K562 (cell line): ENCODE measurements around the gene PTPRG. TPM values are rescaled to one million over a fixed set of nuclear protein-coding genes. Genes with fewer than 3 reads are reported as not detected.

Source experiments
- CEBPG ChIP-seq, 3 experiments: fragments of 200-800 bp in 1 of 3; sonication (Bioruptor generic) in 1 of 3; sonication (generic) in 1 of 3; formaldehyde crosslinking in 1 of 3; IDR thresholded peaks in 2 of 3; conservative IDR thresholded peaks in 1 of 3; 2 replicates each; pipeline versions ENCODE4 v1.6.1 to v1.8.0; 2016 to 2022; ENCODE audit warnings: missing compliant biosample characterization in 2 of 3, missing genetic modification characterization in 2 of 3, mild to moderate bottlenecking in 1 of 3, missing genetic modification reagents in 1 of 3
- E2F5 ChIP-seq: sonication (generic); formaldehyde crosslinking; IDR thresholded peaks from 2 replicates; pipeline ENCODE4 v1.8.0; 2022; ENCODE audit warnings: mild to moderate bottlenecking, missing genetic modification reagents
- MIER1 ChIP-seq: fragments of 450-650 bp; IDR thresholded peaks from 2 replicates; pipeline ENCODE4 v1.6.1; 2016; ENCODE audit warnings: antibody characterized with exemption, mild to moderate bottlenecking, low read depth
- MTA2 ChIP-seq: fragments of 450-650 bp; IDR thresholded peaks from 2 replicates; pipeline ENCODE4 v1.6.1; 2016; ENCODE audit warnings: low read depth
- NFRKB ChIP-seq: fragments of 450-650 bp; IDR thresholded peaks from 2 replicates; pipeline ENCODE4 v1.6.1; 2016; ENCODE audit warnings: low read depth
- RBM14 ChIP-seq: fragments of 200-400 bp; formaldehyde crosslinking; IDR thresholded peaks from 2 replicates; pipeline ENCODE4 v1.6.1; 2018; ENCODE audit warnings: low read depth, mild to moderate bottlenecking, low read length, moderate library complexity, borderline replicate concordance; ENCODE audit not compliant: insufficient read depth
- TRIM28 ChIP-seq: fragments of 450-650 bp; IDR thresholded peaks from 2 replicates; pipeline ENCODE4 v1.6.1; 2017
- ZBED1 ChIP-seq: IDR thresholded peaks from 2 replicates; pipeline ENCODE4 v1.6.1; 2014
- ZNF512 ChIP-seq: IDR thresholded peaks from 2 replicates; pipeline ENCODE4 v1.6.1; 2016; ENCODE audit warnings: missing genetic modification characterization, missing compliant biosample characterization
- ZNF778 ChIP-seq: fragments of 450-650 bp; formaldehyde crosslinking; IDR thresholded peaks from 2 replicates; pipeline ENCODE4 v1.4.0; 2020; ENCODE audit warnings: mild to moderate bottlenecking, moderate library complexity
- polyA plus RNA-seq, 8 experiments: library from polyadenylated mRNA; depleted of rRNA in 4 of 8; stranded (reverse) in 5 of 8; unstranded in 3 of 8; fragments of >200 nt; fragmentation: Nextera tagmentation in 2 of 8; fragmentation: Illumina TruSeq in 1 of 8; extraction: Ambion mirVana in 2 of 8; extraction: Trizol in 1 of 8; gene quantifications; 2 replicates each; pipeline versions ENCODE4 v1.2.1 to v1.2.3, GENCODE V29; 2011 to 2014; ENCODE audit warnings: inconsistent platforms in 1 of 8, missing spikeins in 1 of 8
- total RNA-seq, 7 experiments: library from RNA; depleted of rRNA in 6 of 7; stranded (reverse); fragments of >200 nt in 6 of 7; fragmentation: Illumina TruSeq in 2 of 7; extraction: Trizol in 2 of 7; gene quantifications; 2 replicates each; pipeline versions ENCODE4 v1.2.1 to v1.2.3, GENCODE V29; 2011 to 2021; ENCODE audit warnings: low replicate concordance in 1 of 7
- TF ChIP-seq, protein P1 (sequence below), 2 experiments: IDR thresholded peaks; 2 replicates each; pipeline ENCODE4 v1.6.1; 2012; ENCODE audit warnings: improper control_type of control experiment in 2 of 2, low read depth in 2 of 2, low read length in 2 of 2, borderline replicate concordance in 1 of 2
- TF ChIP-seq, protein P2 (sequence below): fragments of 250-450 bp; sonication (Bioruptor Pico); IDR thresholded peaks from 2 replicates; pipeline ENCODE4 v1.4.0; 2020; ENCODE audit warnings: mild to moderate bottlenecking, moderate library complexity
- TF ChIP-seq, protein P3 (sequence below): fragments of 250-450 bp; sonication (Bioruptor Pico); IDR thresholded peaks from 2 replicates; pipeline ENCODE4 v1.5.1; 2021; ENCODE audit warnings: mild to moderate bottlenecking
- TF ChIP-seq, protein P4 (sequence below): fragments of 450-650 bp; IDR thresholded peaks from 2 replicates; pipeline ENCODE4 v1.6.1; 2017; ENCODE audit warnings: mild to moderate bottlenecking, moderate library complexity

PTPRG gene
- total and polyA plus RNA-seq, 9 of the 15 experiments (the other 6 are each of a cell fraction or from before 2014, with no cell fraction given), result 0.16 TPM; not detected in 8

- TF ChIP-seq, protein P1, sequence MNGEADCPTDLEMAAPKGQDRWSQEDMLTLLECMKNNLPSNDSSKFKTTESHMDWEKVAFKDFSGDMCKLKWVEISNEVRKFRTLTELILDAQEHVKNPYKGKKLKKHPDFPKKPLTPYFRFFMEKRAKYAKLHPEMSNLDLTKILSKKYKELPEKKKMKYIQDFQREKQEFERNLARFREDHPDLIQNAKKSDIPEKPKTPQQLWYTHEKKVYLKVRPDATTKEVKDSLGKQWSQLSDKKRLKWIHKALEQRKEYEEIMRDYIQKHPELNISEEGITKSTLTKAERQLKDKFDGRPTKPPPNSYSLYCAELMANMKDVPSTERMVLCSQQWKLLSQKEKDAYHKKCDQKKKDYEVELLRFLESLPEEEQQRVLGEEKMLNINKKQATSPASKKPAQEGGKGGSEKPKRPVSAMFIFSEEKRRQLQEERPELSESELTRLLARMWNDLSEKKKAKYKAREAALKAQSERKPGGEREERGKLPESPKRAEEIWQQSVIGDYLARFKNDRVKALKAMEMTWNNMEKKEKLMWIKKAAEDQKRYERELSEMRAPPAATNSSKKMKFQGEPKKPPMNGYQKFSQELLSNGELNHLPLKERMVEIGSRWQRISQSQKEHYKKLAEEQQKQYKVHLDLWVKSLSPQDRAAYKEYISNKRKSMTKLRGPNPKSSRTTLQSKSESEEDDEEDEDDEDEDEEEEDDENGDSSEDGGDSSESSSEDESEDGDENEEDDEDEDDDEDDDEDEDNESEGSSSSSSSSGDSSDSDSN (IDR thresholded peaks at IDR 0.05; ENCODE audit: borderline replicate concordance in 1 of 2, low read depth in 2 of 2, low read length in 2 of 2), result no peak
- TF ChIP-seq NFRKB (no peak), RBM14 (no peak), MIER1 (no peak), ZNF778 (CRISPR knock-in tag) (no peak), E2F5 (CRISPR knock-in tag) (no peak), CEBPG (CRISPR knock-in tag; IDR thresholded peaks at IDR 0.05) (no peak), CEBPG (tag; conservative IDR thresholded peaks at IDR 0.05 in 1 of 2, IDR thresholded peaks at IDR 0.05 in 1 of 2) (no peak), ZBED1 (no peak), TRIM28 (no peak), MTA2 (no peak), ZNF512 (tag) (no peak)
- TF ChIP-seq, protein P2, sequence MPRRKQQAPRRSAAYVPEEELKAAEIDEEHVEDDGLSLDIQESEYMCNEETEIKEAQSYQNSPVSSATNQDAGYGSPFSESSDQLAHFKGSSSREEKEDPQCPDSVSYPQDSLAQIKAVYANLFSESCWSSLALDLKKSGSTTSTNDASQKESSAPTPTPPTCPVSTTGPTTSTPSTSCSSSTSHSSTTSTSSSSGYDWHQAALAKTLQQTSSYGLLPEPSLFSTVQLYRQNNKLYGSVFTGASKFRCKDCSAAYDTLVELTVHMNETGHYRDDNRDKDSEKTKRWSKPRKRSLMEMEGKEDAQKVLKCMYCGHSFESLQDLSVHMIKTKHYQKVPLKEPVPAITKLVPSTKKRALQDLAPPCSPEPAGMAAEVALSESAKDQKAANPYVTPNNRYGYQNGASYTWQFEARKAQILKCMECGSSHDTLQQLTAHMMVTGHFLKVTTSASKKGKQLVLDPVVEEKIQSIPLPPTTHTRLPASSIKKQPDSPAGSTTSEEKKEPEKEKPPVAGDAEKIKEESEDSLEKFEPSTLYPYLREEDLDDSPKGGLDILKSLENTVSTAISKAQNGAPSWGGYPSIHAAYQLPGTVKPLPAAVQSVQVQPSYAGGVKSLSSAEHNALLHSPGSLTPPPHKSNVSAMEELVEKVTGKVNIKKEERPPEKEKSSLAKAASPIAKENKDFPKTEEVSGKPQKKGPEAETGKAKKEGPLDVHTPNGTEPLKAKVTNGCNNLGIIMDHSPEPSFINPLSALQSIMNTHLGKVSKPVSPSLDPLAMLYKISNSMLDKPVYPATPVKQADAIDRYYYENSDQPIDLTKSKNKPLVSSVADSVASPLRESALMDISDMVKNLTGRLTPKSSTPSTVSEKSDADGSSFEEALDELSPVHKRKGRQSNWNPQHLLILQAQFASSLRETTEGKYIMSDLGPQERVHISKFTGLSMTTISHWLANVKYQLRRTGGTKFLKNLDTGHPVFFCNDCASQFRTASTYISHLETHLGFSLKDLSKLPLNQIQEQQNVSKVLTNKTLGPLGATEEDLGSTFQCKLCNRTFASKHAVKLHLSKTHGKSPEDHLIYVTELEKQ, result no peak
- TF ChIP-seq, protein P3, sequence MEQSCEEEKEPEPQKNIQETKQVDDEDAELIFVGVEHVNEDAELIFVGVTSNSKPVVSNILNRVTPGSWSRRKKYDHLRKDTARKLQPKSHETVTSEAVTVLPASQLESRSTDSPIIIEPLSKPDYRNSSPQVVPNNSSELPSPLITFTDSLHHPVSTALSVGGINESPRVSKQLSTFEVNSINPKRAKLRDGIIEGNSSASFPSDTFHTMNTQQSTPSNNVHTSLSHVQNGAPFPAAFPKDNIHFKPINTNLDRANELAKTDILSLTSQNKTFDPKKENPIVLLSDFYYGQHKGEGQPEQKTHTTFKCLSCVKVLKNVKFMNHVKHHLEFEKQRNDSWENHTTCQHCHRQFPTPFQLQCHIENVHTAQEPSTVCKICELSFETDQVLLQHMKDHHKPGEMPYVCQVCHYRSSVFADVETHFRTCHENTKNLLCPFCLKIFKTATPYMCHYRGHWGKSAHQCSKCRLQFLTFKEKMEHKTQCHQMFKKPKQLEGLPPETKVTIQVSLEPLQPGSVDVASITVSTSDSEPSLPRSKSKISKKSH (CRISPR knock-in tag), result no peak
- TF ChIP-seq, protein P4, sequence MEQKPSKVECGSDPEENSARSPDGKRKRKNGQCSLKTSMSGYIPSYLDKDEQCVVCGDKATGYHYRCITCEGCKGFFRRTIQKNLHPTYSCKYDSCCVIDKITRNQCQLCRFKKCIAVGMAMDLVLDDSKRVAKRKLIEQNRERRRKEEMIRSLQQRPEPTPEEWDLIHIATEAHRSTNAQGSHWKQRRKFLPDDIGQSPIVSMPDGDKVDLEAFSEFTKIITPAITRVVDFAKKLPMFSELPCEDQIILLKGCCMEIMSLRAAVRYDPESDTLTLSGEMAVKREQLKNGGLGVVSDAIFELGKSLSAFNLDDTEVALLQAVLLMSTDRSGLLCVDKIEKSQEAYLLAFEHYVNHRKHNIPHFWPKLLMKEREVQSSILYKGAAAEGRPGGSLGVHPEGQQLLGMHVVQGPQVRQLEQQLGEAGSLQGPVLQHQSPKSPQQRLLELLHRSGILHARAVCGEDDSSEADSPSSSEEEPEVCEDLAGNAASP, result no peak
These were observed 674.6 kb downstream of the PTPRG start (continued) for GRCh38 chr3:62236016-62236415.
